ENCODE data around the gene EGFR. TPM values are rescaled to one million over a fixed set of nuclear protein-coding genes. Genes with fewer than 3 reads are reported as not detected.

EGFR gene
- polyA plus RNA-seq, 1 of the 3 experiments (the other 2 are of a cell fraction) = 37.6 TPM

GRCh38 chr7:55063061-55063460, 44.2 kb downstream of the EGFR start (continued):
- TF ChIP-seq CTCF (IDR thresholded peaks at IDR 0.05) = no peak
- TF ChIP-seq RAD21 (IDR thresholded peaks at IDR 0.05; ENCODE audit: low read length) = no peak
- no peak for TF ChIP-seq MXI1 (IDR thresholded peaks at IDR 0.05; ENCODE audit: low read depth, low read length)
- no peak for TF ChIP-seq GATA2 (CRISPR knock-in tag; IDR thresholded peaks at IDR 0.05)

DNA sequence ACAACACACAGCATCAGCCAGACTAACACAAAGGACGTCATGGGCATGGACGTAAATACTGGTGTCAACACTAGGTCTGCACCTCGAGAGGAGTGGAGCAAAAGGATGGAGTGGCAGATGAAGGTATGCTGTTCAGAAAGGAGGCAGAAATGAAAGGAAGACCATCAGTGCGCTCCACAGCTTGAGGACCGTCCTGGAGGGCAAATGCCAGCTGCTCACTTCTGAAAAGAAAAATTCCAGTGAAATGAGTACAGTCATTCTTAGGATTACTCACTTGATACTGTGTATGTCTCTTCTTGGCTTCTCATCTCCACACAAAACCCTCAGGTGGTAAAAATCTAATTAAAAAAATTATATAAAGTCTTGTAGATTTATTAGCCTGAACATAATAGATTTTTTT, 44.8 kb downstream of the EGFR start:
- WGBS (ENCODE audit: low lambda C conversion rate) = 42% methylated on average over 5 of the region's 5 CpGs
- H3K9me2 ChIP-seq = no peaks in the 10 kb centered on the region
- H3K4me1 ChIP-seq (ENCODE audit: control insufficient read depth in 1 of 2, insufficient read depth in 2 of 2, low read depth in 1 of 2, low read length in 1 of 2) = peaks cover 20 to 57% of the 10 kb centered on the region in 2 experiments
- peaks cover 47% of the 10 kb centered on the region for H3F3A ChIP-seq (replicated peaks; ENCODE audit: insufficient read depth)
- no peak overlapping the region for H3K4me3 ChIP-seq (ENCODE audit: low read depth in 2 of 2, low read length in 1 of 2)
- ChIA-PET POLR2A (no interaction called here), CTCF (interaction anchor here (1.0 to 1.3 kb wide), 2 partner anchors 14 to 192 kb away, joined by 3 to 6 read pairs; no protein-coding TSS in a partner anchor)
- DNase-seq = no peak
- TF ChIP-seq RFX5 (IDR thresholded peaks at IDR 0.05; ENCODE audit: low read length) = no peak
- TF ChIP-seq RXRA (IDR thresholded peaks at IDR 0.05; ENCODE audit: borderline replicate concordance, low read depth) = no peak
- peak in 1 of 2 experiments; percentile 55; a peak in 1 of 4 replicates for TF ChIP-seq EP300 (IDR thresholded peaks at IDR 0.05; ENCODE audit: borderline replicate concordance in 1 of 2, low read depth in 1 of 2, low read length in 1 of 2)
- peak; percentile 63; the same call in 1 of the 2 replicates for TF ChIP-seq TEAD4 (IDR thresholded peaks at IDR 0.05; ENCODE audit: borderline replicate concordance, insufficient read depth)
- TF ChIP-seq YY1 (IDR thresholded peaks at IDR 0.05; ENCODE audit: low read depth) = no peak
- TF ChIP-seq MXI1 (IDR thresholded peaks at IDR 0.05; ENCODE audit: low read depth, low read length) = no peak
- TF ChIP-seq CHD2 (IDR thresholded peaks at IDR 0.05; ENCODE audit: low read length, partially characterized antibody) = no peak
- TF ChIP-seq MAX (IDR thresholded peaks at IDR 0.05; ENCODE audit: low read depth) = no peak
- peak; percentile 52; the same call in 1 of the 2 replicates for TF ChIP-seq JUND (IDR thresholded peaks at IDR 0.05)
- TF ChIP-seq, protein P1, sequence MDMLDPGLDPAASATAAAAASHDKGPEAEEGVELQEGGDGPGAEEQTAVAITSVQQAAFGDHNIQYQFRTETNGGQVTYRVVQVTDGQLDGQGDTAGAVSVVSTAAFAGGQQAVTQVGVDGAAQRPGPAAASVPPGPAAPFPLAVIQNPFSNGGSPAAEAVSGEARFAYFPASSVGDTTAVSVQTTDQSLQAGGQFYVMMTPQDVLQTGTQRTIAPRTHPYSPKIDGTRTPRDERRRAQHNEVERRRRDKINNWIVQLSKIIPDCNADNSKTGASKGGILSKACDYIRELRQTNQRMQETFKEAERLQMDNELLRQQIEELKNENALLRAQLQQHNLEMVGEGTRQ (IDR thresholded peaks at IDR 0.05; ENCODE audit: borderline replicate concordance, low read depth, low read length) = no peak
- no peak for TF ChIP-seq CTCF (IDR thresholded peaks at IDR 0.05)
- TF ChIP-seq USF1 (IDR thresholded peaks at IDR 0.05; ENCODE audit: borderline replicate concordance, low read depth) = no peak
- TF ChIP-seq MEF2A (IDR thresholded peaks at IDR 0.05; ENCODE audit: borderline replicate concordance, low read depth) = no peak
- peak; percentile 77 for TF ChIP-seq TCF12 (IDR thresholded peaks at IDR 0.05)
- TF ChIP-seq GABPA (IDR thresholded peaks at IDR 0.05; ENCODE audit: low read depth) = no peak
- TF ChIP-seq FOSL2 (IDR thresholded peaks at IDR 0.05; ENCODE audit: borderline replicate concordance, low read depth) = peak; percentile 82; the same call in 1 of the 2 replicates
- peak; percentile 13; the same call in 1 of the 2 replicates for TF ChIP-seq NFIC (IDR thresholded peaks at IDR 0.05; ENCODE audit: borderline replicate concordance)
- TF ChIP-seq PBX3 (IDR thresholded peaks at IDR 0.05) = no peak; the same call in 1 of the 2 replicates
- TF ChIP-seq ELF1 (IDR thresholded peaks at IDR 0.05) = no peak
- no peak for TF ChIP-seq RAD21 (IDR thresholded peaks at IDR 0.05; ENCODE audit: low read length)
- no peak for TF ChIP-seq EZH2phosphoT487 (IDR thresholded peaks at IDR 0.05; ENCODE audit: borderline replicate concordance, low read depth)
- no peak for TF ChIP-seq TAF1 (IDR thresholded peaks at IDR 0.05; ENCODE audit: borderline replicate concordance, low read depth, low read length)
- TF ChIP-seq SIN3A (IDR thresholded peaks at IDR 0.05; ENCODE audit: borderline replicate concordance, low read depth, low read length) = no peak
- no peak overlapping the region for H2AFZ ChIP-seq (ENCODE audit: low read depth)
- peaks cover 15% of the 10 kb centered on the region; the same call in 1 of the 2 replicates for H4K20me1 ChIP-seq (ENCODE audit: insufficient read depth)
- peaks cover 2 to 18% of the 10 kb centered on the region in 2 experiments for H3K36me3 ChIP-seq (replicated peaks in 1 of 2; ENCODE audit: control insufficient read depth in 1 of 2, insufficient read depth in 2 of 2, low read length in 1 of 2)
- peaks cover 85% of the 10 kb centered on the region for H3K79me2 ChIP-seq (ENCODE audit: insufficient read depth)
- H3K27me3 ChIP-seq (ENCODE audit: insufficient read depth) = no peaks in the 10 kb centered on the region
- 0 out of 2 replicates have a peak overlapping the region, but pooled peaks have one; percentile 7 for H3K9ac ChIP-seq
- peak overlapping the region; percentile 22 for H3K4me2 ChIP-seq
- H3K9me3 ChIP-seq = no peaks in the 10 kb centered on the region
- H3K27ac ChIP-seq (ENCODE audit: low read depth in 2 of 2, low read length in 1 of 2) = peak overlapping the region; percentile 82 to 97; a peak in 3 of 4 replicates

All from SK-N-SH (cell line).